Fibroblast of lung (primary cell): ENCODE measurements around the gene OVOL3. TPM values are rescaled to one million over a fixed set of nuclear protein-coding genes. Genes with fewer than 3 reads are reported as not detected.

Experiments
- DNase-seq, 2 donors: peaks; one replicate each; pipeline versions ENCODE4 v3.0.0 to v3.0.0-alpha.2; 2010; ENCODE audit warnings: low read depth in 2 of 2
- H2AFZ ChIP-seq: 2 replicates; pipeline ENCODE4 v1.5.1; 2012; ENCODE audit warnings: low read length, control low read depth, inconsistent platforms
- H3K27ac ChIP-seq: 2 replicates; pipeline ENCODE4 v1.5.1; 2011; ENCODE audit warnings: low read length, control low read depth; ENCODE audit not compliant: insufficient read depth
- H3K27me3 ChIP-seq: 2 replicates; pipeline ENCODE4 v1.5.1; 2011; ENCODE audit warnings: mild to moderate bottlenecking, low read length; ENCODE audit not compliant: control insufficient read depth, insufficient read depth
- H3K36me3 ChIP-seq: 2 replicates; pipeline ENCODE4 v1.5.1; 2011; ENCODE audit warnings: low read length; ENCODE audit not compliant: control insufficient read depth, insufficient read depth
- H3K4me1 ChIP-seq: 2 replicates; pipeline ENCODE4 v1.5.1; 2011; ENCODE audit warnings: low read length; ENCODE audit not compliant: control insufficient read depth, insufficient read depth; ENCODE audit errors: extremely low read depth
- H3K4me2 ChIP-seq: 2 replicates; pipeline ENCODE4 v1.5.1; 2011; ENCODE audit warnings: low read length, control low read depth; ENCODE audit not compliant: insufficient read depth; ENCODE audit errors: extremely low read depth
- H3K4me3 ChIP-seq, 4 experiments: fragments of 200-600 bp in 1 of 4; sonication (generic) in 1 of 4; replicated peaks in 1 of 4; 2 replicates each; pipeline ENCODE4 v1.5.1; 2011 to 2016; ENCODE audit warnings: low read length in 4 of 4, low read depth in 3 of 4, mild to moderate bottlenecking in 3 of 4, control low read depth in 2 of 4, inconsistent platforms in 1 of 4, mixed read lengths in 1 of 4; ENCODE audit not compliant: insufficient read depth in 1 of 4; ENCODE audit errors: control extremely low read depth in 1 of 4
- H3K79me2 ChIP-seq: 2 replicates; pipeline ENCODE4 v1.5.1; 2012; ENCODE audit warnings: mild to moderate bottlenecking, low read length, inconsistent platforms; ENCODE audit not compliant: control insufficient read depth, insufficient read depth
- H3K9ac ChIP-seq: 2 replicates; pipeline ENCODE4 v1.5.1; 2011; ENCODE audit warnings: mild to moderate bottlenecking, low read length, control low read depth; ENCODE audit not compliant: insufficient read depth
- H3K9me3 ChIP-seq: 2 replicates; pipeline ENCODE4 v1.5.1; 2012; ENCODE audit warnings: low read depth, low read length; ENCODE audit not compliant: control insufficient read depth, insufficient read depth
- H4K20me1 ChIP-seq: 2 replicates; pipeline ENCODE4 v1.5.1; 2011; ENCODE audit warnings: low read length; ENCODE audit not compliant: control insufficient read depth, insufficient read depth; ENCODE audit errors: extremely low read depth
- EZH2 ChIP-seq: IDR thresholded peaks from 2 replicates; pipeline ENCODE4 v1.5.1; 2012; ENCODE audit warnings: low read length, control low read depth, mild to moderate bottlenecking; ENCODE audit errors: missing control alignments
- polyA minus RNA-seq: library from RNA; depleted of rRNA, polyadenylated mRNA; stranded (reverse); fragments of >200 nt; gene quantifications from 2 replicates; pipeline ENCODE4 v1.2.3, GENCODE V29; 2011; ENCODE audit warnings: low replicate concordance
- polyA plus RNA-seq, 2 donors: library from polyadenylated mRNA; depleted of rRNA in 1 of 2; stranded (reverse) in 1 of 2; unstranded in 1 of 2; fragments of >200 nt; gene quantifications; 2 replicates each; pipeline ENCODE4 v1.2.1, GENCODE V29; 2011 to 2012; ENCODE audit warnings: missing spikeins in 1 of 2
- total RNA-seq: library from RNA; depleted of rRNA; stranded (reverse); fragments of >200 nt; gene quantifications from 2 replicates; pipeline ENCODE4 v1.2.1, GENCODE V29; 2014
- TF ChIP-seq, protein P1 (sequence below), 2 donors: IDR thresholded peaks in 1 of 2; conservative IDR thresholded peaks in 1 of 2; 1 replicate in 1 of 2; 2 replicates in 1 of 2; pipeline ENCODE4 v1.5.1; 2011 to 2012; ENCODE audit warnings: low read length in 2 of 2, control low read depth in 1 of 2, inconsistent platforms in 1 of 2, low read depth in 1 of 2, mild to moderate bottlenecking in 1 of 2

Gene OVOL3
- total RNA-seq (not detected in 2 replicates), polyA plus RNA-seq (not detected in 2 replicates), polyA minus RNA-seq (not detected in 2 replicates)
- not detected in 2 replicates for polyA plus RNA-seq (2012)

DNA sequence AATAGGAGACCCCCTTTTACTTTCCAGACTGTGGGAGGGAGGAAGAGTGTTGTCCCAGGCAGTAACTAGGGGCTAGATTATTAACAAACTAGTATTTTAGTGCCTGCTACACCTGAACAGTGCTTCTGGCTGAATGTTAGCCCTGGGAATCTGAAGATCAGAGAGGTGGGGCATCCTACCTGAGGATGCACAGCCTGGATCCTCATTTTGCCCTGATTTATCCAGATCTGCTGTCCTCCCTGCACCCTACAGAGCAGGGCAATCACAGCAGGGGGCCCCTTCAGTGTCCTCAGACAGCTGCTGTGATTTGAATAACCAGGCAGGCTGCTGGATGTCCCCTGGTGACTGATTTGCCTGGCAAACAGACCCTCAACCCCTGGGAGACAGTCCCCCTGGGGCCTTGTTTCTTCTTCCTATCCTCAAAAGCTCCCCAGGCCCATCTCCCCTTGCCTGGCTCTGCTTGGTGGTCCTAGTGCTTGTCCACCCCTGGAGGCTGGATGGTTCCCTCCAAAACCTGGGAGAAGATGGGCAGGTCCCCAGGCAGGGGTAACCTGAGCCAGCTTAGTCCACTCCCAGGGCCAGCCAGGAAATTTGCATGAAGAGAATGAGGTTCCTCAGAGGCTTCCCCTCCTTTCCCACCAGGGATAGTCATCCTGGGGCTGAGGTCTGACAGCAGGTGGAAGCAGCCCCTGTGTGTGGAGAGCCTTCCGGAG lies at the start of gene OVOL3:
OVOL3 (plus strand) TSS at position 657 of the 713 bp plus-strand sequence. CDS start 60 bp downstream, outside the sequence.
- Histone ChIP-seq H3K9me3 (no peaks in the 10 kb centered on the region), H4K20me1 (no peaks in the 10 kb centered on the region), H2AFZ (no peak within 1 kb of the TSS), H3K4me3 (no peak within 1 kb of the TSS), H3K27me3 (no peaks in the 10 kb centered on the region), H3K36me3 (peaks cover 9% of the 10 kb centered on the region), H3K4me2 (no peak within 1 kb of the TSS), H3K79me2 (peaks cover 9% of the 10 kb centered on the region), H3K27ac (no peak within 1 kb of the TSS), H3K9ac (no peak within 1 kb of the TSS), H3K4me1 (peaks cover 6% of the 10 kb centered on the region)
- DNase-seq, result no peak
- no peak for TF ChIP-seq EZH2
- TF ChIP-seq, protein P1, sequence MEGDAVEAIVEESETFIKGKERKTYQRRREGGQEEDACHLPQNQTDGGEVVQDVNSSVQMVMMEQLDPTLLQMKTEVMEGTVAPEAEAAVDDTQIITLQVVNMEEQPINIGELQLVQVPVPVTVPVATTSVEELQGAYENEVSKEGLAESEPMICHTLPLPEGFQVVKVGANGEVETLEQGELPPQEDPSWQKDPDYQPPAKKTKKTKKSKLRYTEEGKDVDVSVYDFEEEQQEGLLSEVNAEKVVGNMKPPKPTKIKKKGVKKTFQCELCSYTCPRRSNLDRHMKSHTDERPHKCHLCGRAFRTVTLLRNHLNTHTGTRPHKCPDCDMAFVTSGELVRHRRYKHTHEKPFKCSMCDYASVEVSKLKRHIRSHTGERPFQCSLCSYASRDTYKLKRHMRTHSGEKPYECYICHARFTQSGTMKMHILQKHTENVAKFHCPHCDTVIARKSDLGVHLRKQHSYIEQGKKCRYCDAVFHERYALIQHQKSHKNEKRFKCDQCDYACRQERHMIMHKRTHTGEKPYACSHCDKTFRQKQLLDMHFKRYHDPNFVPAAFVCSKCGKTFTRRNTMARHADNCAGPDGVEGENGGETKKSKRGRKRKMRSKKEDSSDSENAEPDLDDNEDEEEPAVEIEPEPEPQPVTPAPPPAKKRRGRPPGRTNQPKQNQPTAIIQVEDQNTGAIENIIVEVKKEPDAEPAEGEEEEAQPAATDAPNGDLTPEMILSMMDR (conservative IDR thresholded peaks at IDR 0.05 in 1 of 2, IDR thresholded peaks at IDR 0.05 in 1 of 2; ENCODE audit: low read depth in 1 of 2, low read length in 2 of 2), result no peak

GRCh38 chr19:36061367-36061766 lies 49.6 kb upstream of the OVOL3 start:
- no peaks in the 10 kb centered on the region for H3K9me3 ChIP-seq
- H3K36me3 ChIP-seq, result peaks cover 7% of the 10 kb centered on the region
- no peak overlapping the region for H3K9ac ChIP-seq
- DNase-seq, result no peak
- no peak overlapping the region for H2AFZ ChIP-seq
- TF ChIP-seq, protein P1 (conservative IDR thresholded peaks at IDR 0.05 in 1 of 2, IDR thresholded peaks at IDR 0.05 in 1 of 2; ENCODE audit: low read depth in 1 of 2, low read length in 2 of 2), result no peak
- TF ChIP-seq EZH2, result no peak
- H3K27me3 ChIP-seq, result no peaks in the 10 kb centered on the region
- H3K79me2 ChIP-seq, result peaks cover 16% of the 10 kb centered on the region
- no peaks in the 10 kb centered on the region for H4K20me1 ChIP-seq
- H3K4me2 ChIP-seq, result no peak overlapping the region
- no peak overlapping the region for H3K4me3 ChIP-seq
- no peaks in the 10 kb centered on the region for H3K4me1 ChIP-seq
- no peak overlapping the region for H3K27ac ChIP-seq

GRCh38 chr19:36064826-36065225 lies 46.1 kb upstream of the OVOL3 start:
- Histone ChIP-seq H4K20me1 (no peaks in the 10 kb centered on the region), H2AFZ (no peak overlapping the region), H3K79me2 (no peaks in the 10 kb centered on the region), H3K9me3 (no peaks in the 10 kb centered on the region), H3K4me3 (no peak overlapping the region), H3K9ac (no peak overlapping the region), H3K27me3 (no peaks in the 10 kb centered on the region), H3K27ac (no peak overlapping the region), H3K36me3 (peaks cover 13% of the 10 kb centered on the region), H3K4me2 (no peak overlapping the region), H3K4me1 (no peaks in the 10 kb centered on the region)
- no peak for DNase-seq
- TF ChIP-seq, protein P1 (conservative IDR thresholded peaks at IDR 0.05 in 1 of 2, IDR thresholded peaks at IDR 0.05 in 1 of 2; ENCODE audit: low read depth in 1 of 2, low read length in 2 of 2), result no peak
- no peak for TF ChIP-seq EZH2
